ENCODE data around the gene CFAP299.

GRCh38 chr4:80631861-80632260 lies 296.3 kb downstream of the CFAP299 start:
- TF ChIP-seq CTCF (IDR thresholded peaks at IDR 0.05) (no peak), POLR2A (IDR thresholded peaks at IDR 0.05) (no peak)

All from Peyer's patch (tissue), 4 donors.